ENCODE results near the gene CHST8.

The CHST8 gene

DNA sequence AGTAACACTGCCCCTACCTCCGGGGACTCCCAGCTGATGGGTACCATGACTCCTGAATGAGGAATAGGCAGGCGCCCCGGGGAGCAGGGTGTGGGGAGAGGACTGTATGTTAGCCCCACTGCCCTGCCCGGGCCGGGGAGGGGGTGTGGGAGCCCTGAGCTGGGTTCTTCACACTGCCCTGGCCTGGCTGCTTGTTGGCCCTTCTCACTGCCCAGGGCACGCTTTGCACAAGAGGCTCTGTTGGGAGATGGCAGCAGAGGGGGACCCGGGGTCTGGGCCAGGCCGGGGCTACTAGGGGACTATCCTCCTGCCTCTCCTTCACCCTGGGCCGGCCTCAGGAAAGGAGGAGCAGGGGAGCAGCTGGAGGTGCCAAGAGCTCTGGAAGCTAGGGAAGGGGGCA lies 155.6 kb downstream of the CHST8 start:
- Histone ChIP-seq H3F3A (ENCODE audit: control insufficient read depth, insufficient read depth) (no peaks in the 10 kb centered on the region), H3K36me3 (ENCODE audit: control insufficient read depth, low read length) (no peaks in the 10 kb centered on the region), H3K27ac (ENCODE audit: low read depth, low read length) (no peak overlapping the region), H3K9me3 (ENCODE audit: control insufficient read depth, insufficient read depth, low read length) (no peaks in the 10 kb centered on the region), H4K20me1 (ENCODE audit: control insufficient read depth, insufficient read depth, low read depth, low read length) (no peaks in the 10 kb centered on the region), H3K4me2 (ENCODE audit: low read length) (no peak overlapping the region), H3K4me3 (ENCODE audit: low read length) (no peak overlapping the region), H3K79me2 (ENCODE audit: control insufficient read depth, low read length) (no peaks in the 10 kb centered on the region), H3K27me3 (ENCODE audit: control insufficient read depth, low read length) (no peaks in the 10 kb centered on the region), H3K9me2 (replicated peaks; ENCODE audit: control insufficient read depth, low read length) (no peaks in the 10 kb centered on the region), H3K4me1 (ENCODE audit: control insufficient read depth, low read length) (no peaks in the 10 kb centered on the region)
- TF ChIP-seq, protein P1, sequence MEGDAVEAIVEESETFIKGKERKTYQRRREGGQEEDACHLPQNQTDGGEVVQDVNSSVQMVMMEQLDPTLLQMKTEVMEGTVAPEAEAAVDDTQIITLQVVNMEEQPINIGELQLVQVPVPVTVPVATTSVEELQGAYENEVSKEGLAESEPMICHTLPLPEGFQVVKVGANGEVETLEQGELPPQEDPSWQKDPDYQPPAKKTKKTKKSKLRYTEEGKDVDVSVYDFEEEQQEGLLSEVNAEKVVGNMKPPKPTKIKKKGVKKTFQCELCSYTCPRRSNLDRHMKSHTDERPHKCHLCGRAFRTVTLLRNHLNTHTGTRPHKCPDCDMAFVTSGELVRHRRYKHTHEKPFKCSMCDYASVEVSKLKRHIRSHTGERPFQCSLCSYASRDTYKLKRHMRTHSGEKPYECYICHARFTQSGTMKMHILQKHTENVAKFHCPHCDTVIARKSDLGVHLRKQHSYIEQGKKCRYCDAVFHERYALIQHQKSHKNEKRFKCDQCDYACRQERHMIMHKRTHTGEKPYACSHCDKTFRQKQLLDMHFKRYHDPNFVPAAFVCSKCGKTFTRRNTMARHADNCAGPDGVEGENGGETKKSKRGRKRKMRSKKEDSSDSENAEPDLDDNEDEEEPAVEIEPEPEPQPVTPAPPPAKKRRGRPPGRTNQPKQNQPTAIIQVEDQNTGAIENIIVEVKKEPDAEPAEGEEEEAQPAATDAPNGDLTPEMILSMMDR (IDR thresholded peaks at IDR 0.05; ENCODE audit: low read depth, low read length, poor library complexity, severe bottlenecking), result no peak
- TF ChIP-seq EZH2phosphoT487 (IDR thresholded peaks at IDR 0.05; ENCODE audit: borderline replicate concordance, low read length), result no peak

DNA sequence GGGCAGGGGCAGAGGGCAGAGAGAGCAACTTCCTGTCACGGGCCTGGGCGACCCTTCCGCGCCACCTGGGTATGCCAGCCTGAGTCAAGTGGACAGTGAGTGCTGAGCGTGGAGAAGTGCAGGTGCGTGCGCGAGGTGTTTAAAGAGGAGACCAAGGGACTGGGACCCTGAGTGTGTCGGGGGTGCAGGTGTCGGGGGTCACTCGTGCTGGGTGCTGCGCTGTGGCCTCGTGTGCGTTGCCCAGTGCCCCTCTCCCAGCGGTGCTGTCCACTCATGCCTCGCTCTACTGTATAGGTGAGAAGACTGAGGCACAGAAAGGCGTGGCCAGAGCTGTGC lies 156.0 kb downstream of the CHST8 start:
- Histone ChIP-seq H3K9me2 (replicated peaks; ENCODE audit: control insufficient read depth, low read length) (no peaks in the 10 kb centered on the region), H3K79me2 (ENCODE audit: control insufficient read depth, low read length) (no peaks in the 10 kb centered on the region), H3K27ac (ENCODE audit: low read depth, low read length) (no peak overlapping the region), H3K4me2 (ENCODE audit: low read length) (no peak overlapping the region), H4K20me1 (ENCODE audit: control insufficient read depth, insufficient read depth, low read depth, low read length) (no peaks in the 10 kb centered on the region), H3K36me3 (ENCODE audit: control insufficient read depth, low read length) (no peaks in the 10 kb centered on the region), H3F3A (ENCODE audit: control insufficient read depth, insufficient read depth) (no peaks in the 10 kb centered on the region), H3K27me3 (ENCODE audit: control insufficient read depth, low read length) (no peaks in the 10 kb centered on the region), H3K4me1 (ENCODE audit: control insufficient read depth, low read length) (no peaks in the 10 kb centered on the region), H3K9me3 (ENCODE audit: control insufficient read depth, insufficient read depth, low read length) (no peaks in the 10 kb centered on the region), H3K4me3 (ENCODE audit: low read length) (no peak overlapping the region)
- no peak for TF ChIP-seq EZH2phosphoT487 (IDR thresholded peaks at IDR 0.05; ENCODE audit: borderline replicate concordance, low read length)
- TF ChIP-seq, protein P1 (IDR thresholded peaks at IDR 0.05; ENCODE audit: low read depth, low read length, poor library complexity, severe bottlenecking), result no peak

DNA sequence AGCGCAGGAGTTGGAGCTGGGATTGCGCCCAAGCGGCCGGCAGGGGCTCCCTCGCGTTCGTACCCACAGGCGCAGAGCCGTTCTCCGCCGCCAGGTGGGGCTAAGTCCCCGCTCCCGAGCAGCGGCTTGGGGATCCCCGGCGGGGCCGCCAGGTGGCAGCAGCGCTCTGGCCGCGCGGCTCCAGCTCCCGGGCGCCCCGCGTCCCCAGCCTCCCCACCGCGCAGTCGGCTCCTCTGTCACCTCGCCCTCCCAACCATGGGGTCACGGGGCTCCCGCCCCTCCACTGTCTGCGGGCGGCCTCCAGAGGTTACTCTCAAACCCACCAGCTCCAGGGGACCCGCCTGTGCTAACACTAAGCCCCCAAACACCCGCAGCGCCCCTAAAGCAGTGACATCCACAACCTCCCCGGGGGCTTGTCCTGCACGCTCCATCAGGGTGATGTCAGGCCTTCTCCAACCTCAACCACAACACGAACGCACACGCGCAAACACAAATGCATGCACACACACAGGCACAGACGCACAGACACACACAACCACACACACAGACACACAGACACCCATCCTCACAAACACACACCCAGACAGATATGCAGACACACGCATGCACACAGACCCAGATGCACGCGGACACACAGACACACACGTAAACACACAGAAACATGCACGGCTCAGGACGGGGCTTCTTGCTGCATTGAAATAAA lies 156.5 kb downstream of the CHST8 start:
- Histone ChIP-seq H3K9me3 (ENCODE audit: control insufficient read depth, insufficient read depth, low read length) (no peaks in the 10 kb centered on the region), H3K27ac (ENCODE audit: low read depth, low read length) (no peak overlapping the region), H3K4me3 (ENCODE audit: low read length) (no peak overlapping the region), H3K79me2 (ENCODE audit: control insufficient read depth, low read length) (no peaks in the 10 kb centered on the region), H3K36me3 (ENCODE audit: control insufficient read depth, low read length) (no peaks in the 10 kb centered on the region), H3K9me2 (replicated peaks; ENCODE audit: control insufficient read depth, low read length) (no peaks in the 10 kb centered on the region), H3K4me2 (ENCODE audit: low read length) (no peak overlapping the region), H3K4me1 (ENCODE audit: control insufficient read depth, low read length) (no peaks in the 10 kb centered on the region), H3F3A (ENCODE audit: control insufficient read depth, insufficient read depth) (no peaks in the 10 kb centered on the region), H4K20me1 (ENCODE audit: control insufficient read depth, insufficient read depth, low read depth, low read length) (no peaks in the 10 kb centered on the region), H3K27me3 (ENCODE audit: control insufficient read depth, low read length) (no peaks in the 10 kb centered on the region)
- TF ChIP-seq EZH2phosphoT487 (IDR thresholded peaks at IDR 0.05; ENCODE audit: borderline replicate concordance, low read length), result no peak
- TF ChIP-seq, protein P1 (IDR thresholded peaks at IDR 0.05; ENCODE audit: low read depth, low read length, poor library complexity, severe bottlenecking), result peak; percentile 100

Data from DOHH2 (cell line).